HG02970 (cell line): ENCODE data around the gene PPP1R7.
"Not testable (repeated sequence)": the region's sequence is repeated elsewhere in the genome, so short reads cannot be mapped to it uniquely, and the experiment has no call there.

ENCODE experiments used
- ATAC-seq: cut with Tn5 transposase; IDR thresholded peaks from one replicate; pipeline ENCODE4 v1.9.1; 2021; ENCODE audit warnings: mild to moderate bottlenecking, moderate library complexity, moderate number of reproducible peaks; ENCODE audit not compliant: unreplicated experiment, low FRiP score

PPP1R7 gene

GRCh38 chr2:241149925-241150659, at the start of gene PPP1R7:
PPP1R7 (plus strand) TSS chr2:241150467; CDS start chr2:241150496, 29 bp downstream.
- ATAC-seq: peak; percentile 80

- peak; percentile 80 for ATAC-seq
Measured at GRCh38 chr2:241102239-241102803, 47.9 kb upstream of the PPP1R7 start, which contains the start of gene MTERF4. MTERF4 (minus strand) TSS chr2:241102287; CDS start chr2:241102273, 14 bp downstream.

- ATAC-seq: no peak
Measured at GRCh38 chr2:241103176-241103595, 47.1 kb upstream of the PPP1R7 start.

GRCh38 chr2:241104611-241105010, 45.7 kb upstream of the PPP1R7 start:
- not testable (repeated sequence) for ATAC-seq

GRCh38 chr2:241105641-241106040, 44.6 kb upstream of the PPP1R7 start:
- ATAC-seq: no peak

GRCh38 chr2:241107031-241107783, 43.1 kb upstream of the PPP1R7 start:
- ATAC-seq: no peak

- ATAC-seq: no peak
Measured at GRCh38 chr2:241108271-241109209, 41.7 kb upstream of the PPP1R7 start.

GRCh38 chr2:241109210-241110088, 40.8 kb upstream of the PPP1R7 start:
- no peak for ATAC-seq

GRCh38 chr2:241110089-241110606, 40.1 kb upstream of the PPP1R7 start:
- no peak for ATAC-seq

GRCh38 chr2:241110607-241111439, 39.4 kb upstream of the PPP1R7 start:
- ATAC-seq: no peak

GRCh38 chr2:241111440-241111805, 38.8 kb upstream of the PPP1R7 start:
- no peak for ATAC-seq

- ATAC-seq: no peak
Measured at GRCh38 chr2:241112046-241112445, 38.2 kb upstream of the PPP1R7 start.

GRCh38 chr2:241112592-241112991, 37.7 kb upstream of the PPP1R7 start:
- no peak for ATAC-seq

GRCh38 chr2:241114836-241115235, 35.4 kb upstream of the PPP1R7 start:
- ATAC-seq: no peak

- ATAC-seq: no peak
Measured at GRCh38 chr2:241115361-241115760, 34.9 kb upstream of the PPP1R7 start.

- no peak for ATAC-seq
Measured at GRCh38 chr2:241116606-241117560, 33.4 kb upstream of the PPP1R7 start.
